ENCODE data around the gene CDK7.
"Not testable (repeated sequence)": the region's sequence is repeated elsewhere in the genome, so short reads cannot be mapped to it uniquely, and the experiment has no call there.

The CDK7 gene

DNA sequence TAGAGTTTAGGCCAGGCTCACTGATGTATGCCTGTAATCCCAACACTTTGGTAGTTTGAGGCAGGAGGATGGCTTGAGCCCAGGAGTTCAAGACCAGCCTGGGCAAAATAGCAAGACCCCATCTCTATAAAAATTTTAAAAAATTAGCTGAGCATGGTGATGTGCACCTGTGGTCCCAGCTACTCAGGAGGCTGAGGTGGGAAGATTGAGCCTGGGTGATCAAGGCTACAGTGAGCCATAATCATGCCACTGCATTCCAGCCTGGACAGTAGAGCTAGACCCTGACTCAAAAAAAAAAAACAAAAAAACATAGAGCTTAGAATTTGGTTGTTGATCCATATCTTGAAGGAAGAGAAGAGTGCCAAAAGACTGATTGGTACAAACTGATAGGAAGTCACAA lies 14.7 kb upstream of the CDK7 start:
- peaks cover 27% of the 10 kb centered on the region for H3K4me1 ChIP-seq (ENCODE audit: insufficient read depth, low read length, severe bottlenecking)

DNA sequence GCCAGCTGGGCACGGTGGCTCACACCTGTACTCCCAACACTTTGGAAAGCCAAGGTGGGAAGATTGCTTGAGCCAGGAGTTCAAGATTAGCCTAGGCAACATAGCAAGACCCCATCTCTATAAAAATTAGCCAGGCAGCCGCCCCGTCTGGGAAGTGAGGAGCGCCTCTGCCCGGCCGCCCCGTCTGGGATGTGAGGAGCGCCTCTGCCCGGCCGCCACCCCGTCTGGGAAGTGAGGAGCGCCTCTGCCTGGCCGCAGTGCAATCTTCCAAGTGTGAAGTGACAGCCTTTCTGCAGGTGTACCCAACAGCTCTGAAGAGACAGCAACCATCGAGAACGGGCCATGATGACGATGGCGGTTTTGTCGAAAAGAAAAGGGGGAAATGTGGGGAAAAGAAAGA lies 14.3 kb upstream of the CDK7 start:
- not testable (repeated sequence) for H3K9me3 ChIP-seq (ENCODE audit: low read length); H3K27me3 ChIP-seq (ENCODE audit: insufficient read depth, low read length); H3K27ac ChIP-seq (ENCODE audit: low read depth, low read length, poor library complexity, severe bottlenecking); H3K4me2 ChIP-seq (ENCODE audit: low read length); H3K4me3 ChIP-seq (ENCODE audit: low read depth, low read length, poor library complexity, severe bottlenecking); H3K9ac ChIP-seq (ENCODE audit: low read length); H3K36me3 ChIP-seq (ENCODE audit: insufficient read depth, low read length); H3K9me2 ChIP-seq (ENCODE audit: low read depth, low read length); H3F3A ChIP-seq (ENCODE audit: insufficient read depth, low read length); H4K20me1 ChIP-seq (ENCODE audit: insufficient read depth, low read length); H2AFZ ChIP-seq (ENCODE audit: low read length)
- Histone ChIP-seq H3K79me2 (ENCODE audit: insufficient read depth, low read length) (peaks cover 16% of the 10 kb centered on the region), H3K4me1 (ENCODE audit: insufficient read depth, low read length, severe bottlenecking) (peaks cover 27% of the 10 kb centered on the region)

More for the DNA sequence above, 14.7 kb upstream of the CDK7 start:
- Histone ChIP-seq H3K4me3 (ENCODE audit: low read depth, low read length, poor library complexity, severe bottlenecking) (no peak overlapping the region), H3F3A (ENCODE audit: insufficient read depth, low read length) (no peaks in the 10 kb centered on the region), H4K20me1 (ENCODE audit: insufficient read depth, low read length) (no peaks in the 10 kb centered on the region), H3K4me2 (ENCODE audit: low read length) (no peak overlapping the region), H3K9me3 (ENCODE audit: low read length) (no peaks in the 10 kb centered on the region), H3K9me2 (ENCODE audit: low read depth, low read length) (no peaks in the 10 kb centered on the region), H3K36me3 (ENCODE audit: insufficient read depth, low read length) (peaks cover 9% of the 10 kb centered on the region; the same call in 1 of the 2 replicates), H3K79me2 (ENCODE audit: insufficient read depth, low read length) (peaks cover 16% of the 10 kb centered on the region), H2AFZ (ENCODE audit: low read length) (no peak overlapping the region), H3K27ac (ENCODE audit: low read depth, low read length, poor library complexity, severe bottlenecking) (no peak overlapping the region), H3K27me3 (ENCODE audit: insufficient read depth, low read length) (no peaks in the 10 kb centered on the region), H3K9ac (ENCODE audit: low read length) (no peak overlapping the region)
- TF ChIP-seq EZH2 (IDR thresholded peaks at IDR 0.05; ENCODE audit: borderline replicate concordance, low read length) = no peak
- TF ChIP-seq, protein P1, sequence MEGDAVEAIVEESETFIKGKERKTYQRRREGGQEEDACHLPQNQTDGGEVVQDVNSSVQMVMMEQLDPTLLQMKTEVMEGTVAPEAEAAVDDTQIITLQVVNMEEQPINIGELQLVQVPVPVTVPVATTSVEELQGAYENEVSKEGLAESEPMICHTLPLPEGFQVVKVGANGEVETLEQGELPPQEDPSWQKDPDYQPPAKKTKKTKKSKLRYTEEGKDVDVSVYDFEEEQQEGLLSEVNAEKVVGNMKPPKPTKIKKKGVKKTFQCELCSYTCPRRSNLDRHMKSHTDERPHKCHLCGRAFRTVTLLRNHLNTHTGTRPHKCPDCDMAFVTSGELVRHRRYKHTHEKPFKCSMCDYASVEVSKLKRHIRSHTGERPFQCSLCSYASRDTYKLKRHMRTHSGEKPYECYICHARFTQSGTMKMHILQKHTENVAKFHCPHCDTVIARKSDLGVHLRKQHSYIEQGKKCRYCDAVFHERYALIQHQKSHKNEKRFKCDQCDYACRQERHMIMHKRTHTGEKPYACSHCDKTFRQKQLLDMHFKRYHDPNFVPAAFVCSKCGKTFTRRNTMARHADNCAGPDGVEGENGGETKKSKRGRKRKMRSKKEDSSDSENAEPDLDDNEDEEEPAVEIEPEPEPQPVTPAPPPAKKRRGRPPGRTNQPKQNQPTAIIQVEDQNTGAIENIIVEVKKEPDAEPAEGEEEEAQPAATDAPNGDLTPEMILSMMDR (IDR thresholded peaks at IDR 0.05; ENCODE audit: low read length) = no peak

DNA sequence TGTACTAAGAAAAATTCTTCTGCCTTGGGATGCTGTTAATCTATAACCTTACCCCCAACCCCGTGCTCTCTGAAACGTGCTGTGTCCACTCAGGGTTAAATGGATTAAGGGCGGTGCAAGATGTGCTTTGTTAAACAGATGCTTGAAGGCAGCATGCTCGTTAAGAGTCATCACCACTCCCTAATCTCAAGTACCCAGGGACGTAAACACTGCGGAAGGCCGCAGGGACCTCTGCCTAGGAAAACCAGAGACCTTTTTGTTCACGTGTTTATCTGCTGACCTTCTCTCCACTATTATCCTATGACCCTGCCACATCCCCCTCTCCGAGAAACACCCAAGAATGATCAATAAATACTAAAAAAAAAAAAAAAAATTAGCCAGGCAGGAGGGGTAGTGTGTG lies 13.9 kb upstream of the CDK7 start:
- H3K9me3 ChIP-seq (ENCODE audit: low read length); H3K27me3 ChIP-seq (ENCODE audit: insufficient read depth, low read length); H3K4me2 ChIP-seq (ENCODE audit: low read length); H3K9me2 ChIP-seq (ENCODE audit: low read depth, low read length); H3K4me3 ChIP-seq (ENCODE audit: low read depth, low read length, poor library complexity, severe bottlenecking); H2AFZ ChIP-seq (ENCODE audit: low read length); H3K9ac ChIP-seq (ENCODE audit: low read length); H3F3A ChIP-seq (ENCODE audit: insufficient read depth, low read length); H4K20me1 ChIP-seq (ENCODE audit: insufficient read depth, low read length); H3K27ac ChIP-seq (ENCODE audit: low read depth, low read length, poor library complexity, severe bottlenecking): not testable (repeated sequence)
- Histone ChIP-seq H3K4me1 (ENCODE audit: insufficient read depth, low read length, severe bottlenecking) (peaks cover 27% of the 10 kb centered on the region), H3K36me3 (ENCODE audit: insufficient read depth, low read length) (peaks cover 11% of the 10 kb centered on the region; the same call in 1 of the 2 replicates), H3K79me2 (ENCODE audit: insufficient read depth, low read length) (peaks cover 16% of the 10 kb centered on the region)

DNA sequence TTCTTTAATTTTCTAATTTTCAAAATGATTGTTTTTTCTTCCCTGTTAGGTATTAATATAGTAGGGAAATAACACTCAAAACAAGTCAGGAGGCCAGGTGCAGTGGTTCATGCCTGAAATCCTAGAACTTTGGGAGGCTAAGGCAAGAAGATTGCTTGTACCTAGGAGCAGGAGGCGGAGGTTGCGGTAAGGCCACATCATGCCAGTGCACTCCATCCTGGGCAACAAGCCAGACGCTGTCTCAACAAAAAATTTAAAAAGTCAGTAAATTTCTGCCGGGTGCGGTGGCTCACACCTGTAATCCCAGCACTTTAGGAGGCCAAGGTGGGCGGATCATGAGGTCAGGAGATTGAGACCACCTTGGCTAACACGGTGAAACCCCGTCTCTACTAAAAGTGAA lies 10.2 kb upstream of the CDK7 start:
- H3K9me3 ChIP-seq (ENCODE audit: low read length) = no peaks in the 10 kb centered on the region
- no peak overlapping the region for H3K4me2 ChIP-seq (ENCODE audit: low read length)
- no peaks in the 10 kb centered on the region for H4K20me1 ChIP-seq (ENCODE audit: insufficient read depth, low read length)
- no peak overlapping the region for H3K27ac ChIP-seq (ENCODE audit: low read depth, low read length, poor library complexity, severe bottlenecking)
- H2AFZ ChIP-seq (ENCODE audit: low read length) = no peak overlapping the region
- no peak overlapping the region for H3K9ac ChIP-seq (ENCODE audit: low read length)
- no peaks in the 10 kb centered on the region for H3K27me3 ChIP-seq (ENCODE audit: insufficient read depth, low read length)
- H3F3A ChIP-seq (ENCODE audit: insufficient read depth, low read length) = no peaks in the 10 kb centered on the region
- peaks cover 2% of the 10 kb centered on the region; the same call in 1 of the 2 replicates for H3K79me2 ChIP-seq (ENCODE audit: insufficient read depth, low read length)
- no peak overlapping the region for H3K4me3 ChIP-seq (ENCODE audit: low read depth, low read length, poor library complexity, severe bottlenecking)
- H3K9me2 ChIP-seq (ENCODE audit: low read depth, low read length) = no peaks in the 10 kb centered on the region
- H3K36me3 ChIP-seq (ENCODE audit: insufficient read depth, low read length) = peaks cover 34% of the 10 kb centered on the region
- TF ChIP-seq EZH2 (IDR thresholded peaks at IDR 0.05; ENCODE audit: borderline replicate concordance, low read length) = no peak
- TF ChIP-seq, protein P1 (IDR thresholded peaks at IDR 0.05; ENCODE audit: low read length) = no peak
- H3K4me1 ChIP-seq (ENCODE audit: insufficient read depth, low read length, severe bottlenecking) = peaks cover under 1% of the 10 kb centered on the region
